Measurements from ENCODE around the gene SFXN5.

SFXN5 gene

DNA sequence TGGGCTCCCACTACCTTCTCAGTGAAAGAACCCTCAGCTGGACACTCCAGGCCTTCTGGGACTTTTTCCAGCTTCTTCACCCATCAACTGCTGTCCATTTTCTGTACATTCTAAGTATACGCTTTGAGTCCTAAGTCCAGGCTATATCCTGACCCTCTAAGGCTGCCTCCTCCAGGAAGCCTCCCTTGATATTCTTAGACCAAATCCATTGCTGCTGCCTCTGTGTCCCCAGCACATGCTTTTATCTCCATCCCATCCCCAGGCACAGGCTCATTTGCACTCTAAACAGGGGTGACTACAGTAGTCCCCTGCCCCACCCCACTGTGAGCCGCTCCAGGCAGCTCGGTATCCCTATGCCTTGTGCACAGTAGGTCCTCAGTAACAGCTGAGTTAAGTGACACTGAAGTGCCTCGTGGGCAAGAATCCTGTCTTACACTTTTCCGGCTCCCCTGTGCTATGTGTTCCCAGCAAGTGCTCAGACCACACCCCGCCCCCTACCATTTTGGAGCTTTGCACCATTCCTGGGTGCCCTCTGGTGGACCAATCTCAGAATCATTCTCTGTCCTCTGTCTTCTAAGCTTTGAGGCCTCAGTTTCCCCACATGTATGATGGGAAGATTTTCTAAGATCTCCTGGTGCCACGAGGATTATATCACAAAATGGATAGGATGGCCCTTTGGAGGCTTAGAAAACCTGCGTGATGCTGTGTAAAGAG lies 119.2 kb downstream of the SFXN5 start:
- Histone ChIP-seq H3K9ac (ENCODE audit: low read length) (no peak overlapping the region), H3F3A (ENCODE audit: insufficient read depth) (no peaks in the 10 kb centered on the region), H2AFZ (ENCODE audit: low read depth, low read length, severe bottlenecking) (no peak overlapping the region), H3K9me2 (replicated peaks; ENCODE audit: insufficient read depth, low read length) (no peaks in the 10 kb centered on the region), H3K4me3 (ENCODE audit: insufficient read depth, low read length, poor library complexity, severe bottlenecking) (no peak overlapping the region), H3K79me2 (ENCODE audit: insufficient read depth, low read length) (no peaks in the 10 kb centered on the region), H3K27ac (ENCODE audit: low read depth, low read length) (no peak overlapping the region), H3K9me3 (ENCODE audit: insufficient read depth, low read length) (no peaks in the 10 kb centered on the region), H3K27me3 (ENCODE audit: low read length) (no peaks in the 10 kb centered on the region), H3K36me3 (ENCODE audit: low read length) (no peaks in the 10 kb centered on the region), H3K4me2 (ENCODE audit: low read depth, low read length, poor library complexity, severe bottlenecking) (no peak overlapping the region), H4K20me1 (ENCODE audit: low read depth, low read length) (no peaks in the 10 kb centered on the region)
- no peak for TF ChIP-seq EZH2phosphoT487 (conservative IDR thresholded peaks at IDR 0.05; ENCODE audit: low read length)
- TF ChIP-seq, protein P1, sequence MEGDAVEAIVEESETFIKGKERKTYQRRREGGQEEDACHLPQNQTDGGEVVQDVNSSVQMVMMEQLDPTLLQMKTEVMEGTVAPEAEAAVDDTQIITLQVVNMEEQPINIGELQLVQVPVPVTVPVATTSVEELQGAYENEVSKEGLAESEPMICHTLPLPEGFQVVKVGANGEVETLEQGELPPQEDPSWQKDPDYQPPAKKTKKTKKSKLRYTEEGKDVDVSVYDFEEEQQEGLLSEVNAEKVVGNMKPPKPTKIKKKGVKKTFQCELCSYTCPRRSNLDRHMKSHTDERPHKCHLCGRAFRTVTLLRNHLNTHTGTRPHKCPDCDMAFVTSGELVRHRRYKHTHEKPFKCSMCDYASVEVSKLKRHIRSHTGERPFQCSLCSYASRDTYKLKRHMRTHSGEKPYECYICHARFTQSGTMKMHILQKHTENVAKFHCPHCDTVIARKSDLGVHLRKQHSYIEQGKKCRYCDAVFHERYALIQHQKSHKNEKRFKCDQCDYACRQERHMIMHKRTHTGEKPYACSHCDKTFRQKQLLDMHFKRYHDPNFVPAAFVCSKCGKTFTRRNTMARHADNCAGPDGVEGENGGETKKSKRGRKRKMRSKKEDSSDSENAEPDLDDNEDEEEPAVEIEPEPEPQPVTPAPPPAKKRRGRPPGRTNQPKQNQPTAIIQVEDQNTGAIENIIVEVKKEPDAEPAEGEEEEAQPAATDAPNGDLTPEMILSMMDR (IDR thresholded peaks at IDR 0.05; ENCODE audit: insufficient read depth, low read length, poor library complexity, severe bottlenecking), result no peak

DNA sequence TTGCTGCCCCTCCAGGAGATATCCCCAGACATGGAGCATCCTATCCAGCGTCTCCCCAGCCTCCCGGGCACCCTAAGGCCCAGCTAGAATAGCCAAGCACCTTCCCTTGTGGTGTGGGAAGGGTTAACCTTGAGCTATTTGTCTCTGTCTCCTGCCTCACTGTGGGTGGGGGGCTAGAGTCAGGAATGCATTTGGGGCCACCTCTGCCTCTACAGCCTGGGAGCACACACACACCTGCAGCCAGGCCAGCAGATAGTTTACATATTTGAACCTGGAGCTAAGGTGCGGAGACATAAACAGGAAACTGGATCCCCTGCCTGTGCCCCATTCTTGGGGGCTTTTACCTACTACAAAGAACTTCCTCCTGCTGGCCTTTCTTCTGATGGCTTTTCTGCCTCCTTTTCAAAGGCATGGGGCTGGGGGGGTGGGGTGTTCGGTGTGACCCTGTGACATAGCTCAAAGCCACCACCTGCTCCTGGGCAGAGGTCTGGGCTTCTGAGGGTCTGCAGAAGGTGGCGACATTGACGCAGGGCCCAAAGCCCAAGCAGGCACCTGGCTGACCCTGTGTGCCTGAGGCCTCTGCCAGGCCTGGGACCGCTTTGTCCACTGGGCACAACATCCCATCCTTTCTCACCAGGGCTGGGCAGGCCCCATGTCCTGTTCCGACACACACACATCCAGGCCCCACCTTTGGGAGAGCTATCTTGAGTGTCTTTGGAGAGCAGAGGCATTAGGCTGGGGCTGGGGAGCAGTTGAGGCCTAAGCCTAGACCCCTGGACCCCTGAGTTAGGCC lies 120.0 kb downstream of the SFXN5 start:
- Histone ChIP-seq H3F3A (ENCODE audit: insufficient read depth) (no peaks in the 10 kb centered on the region), H3K27me3 (ENCODE audit: low read length) (no peaks in the 10 kb centered on the region)

GRCh38 chr2:72950558-72951255 lies 120.8 kb downstream of the SFXN5 start:
- no peaks in the 10 kb centered on the region for H3K9me3 ChIP-seq (ENCODE audit: insufficient read depth, low read length)
- TF ChIP-seq, protein P1 (IDR thresholded peaks at IDR 0.05; ENCODE audit: insufficient read depth, low read length, poor library complexity, severe bottlenecking), result no peak
- no peak for TF ChIP-seq EZH2phosphoT487 (conservative IDR thresholded peaks at IDR 0.05; ENCODE audit: low read length)
- no peaks in the 10 kb centered on the region for H3K36me3 ChIP-seq (ENCODE audit: low read length)
- no peaks in the 10 kb centered on the region for H3K79me2 ChIP-seq (ENCODE audit: insufficient read depth, low read length)
- H3K9me2 ChIP-seq (replicated peaks; ENCODE audit: insufficient read depth, low read length), result no peaks in the 10 kb centered on the region
- H3K27ac ChIP-seq (ENCODE audit: low read depth, low read length), result no peak overlapping the region
- H3K4me3 ChIP-seq (ENCODE audit: insufficient read depth, low read length, poor library complexity, severe bottlenecking), result no peak overlapping the region
- H3K4me2 ChIP-seq (ENCODE audit: low read depth, low read length, poor library complexity, severe bottlenecking), result no peak overlapping the region
- H4K20me1 ChIP-seq (ENCODE audit: low read depth, low read length), result no peaks in the 10 kb centered on the region
- no peak overlapping the region for H2AFZ ChIP-seq (ENCODE audit: low read depth, low read length, severe bottlenecking)
- H3K9ac ChIP-seq (ENCODE audit: low read length), result no peak overlapping the region
- H3K27me3 ChIP-seq (ENCODE audit: low read length), result no peaks in the 10 kb centered on the region
- H3F3A ChIP-seq (ENCODE audit: insufficient read depth), result no peaks in the 10 kb centered on the region

More for the DNA sequence above, 120.0 kb downstream of the SFXN5 start:
- no peak overlapping the region for H3K4me3 ChIP-seq (ENCODE audit: insufficient read depth, low read length, poor library complexity, severe bottlenecking)
- no peak overlapping the region for H3K9ac ChIP-seq (ENCODE audit: low read length)
- no peak overlapping the region for H3K27ac ChIP-seq (ENCODE audit: low read depth, low read length)
- H3K36me3 ChIP-seq (ENCODE audit: low read length), result no peaks in the 10 kb centered on the region
- no peaks in the 10 kb centered on the region for H4K20me1 ChIP-seq (ENCODE audit: low read depth, low read length)
- H3K4me2 ChIP-seq (ENCODE audit: low read depth, low read length, poor library complexity, severe bottlenecking), result no peak overlapping the region
- TF ChIP-seq, protein P1 (IDR thresholded peaks at IDR 0.05; ENCODE audit: insufficient read depth, low read length, poor library complexity, severe bottlenecking), result no peak
- TF ChIP-seq EZH2phosphoT487 (conservative IDR thresholded peaks at IDR 0.05; ENCODE audit: low read length), result no peak
- no peak overlapping the region for H2AFZ ChIP-seq (ENCODE audit: low read depth, low read length, severe bottlenecking)
- no peaks in the 10 kb centered on the region for H3K79me2 ChIP-seq (ENCODE audit: insufficient read depth, low read length)
- no peaks in the 10 kb centered on the region for H3K9me3 ChIP-seq (ENCODE audit: insufficient read depth, low read length)
- H3K9me2 ChIP-seq (replicated peaks; ENCODE audit: insufficient read depth, low read length), result no peaks in the 10 kb centered on the region
